GM12878 (cell line): Measurements from ENCODE around the gene FBXO17. TPM values are rescaled to one million over a fixed set of nuclear protein-coding genes. Genes with fewer than 3 reads are reported as not detected.

ENCODE experiments used
- ATAC-seq: fragments of 200-7000 bp; cut with Tn5 transposase; 3 replicates; pipeline ENCODE4 v1.9.1; 2020; ENCODE audit warnings: mild to moderate bottlenecking, moderate library complexity
- BruUV-seq: library from RNA; stranded (reverse); fragments of 400-500 nt; replicated peaks from 2 replicates; lab custom pipeline; 2021; lab: Mats Ljungman, UMichigan
- CTCF ChIA-PET: fragments of 300-600 bp; sonication (Branson Sonifier 250); formaldehyde crosslinking; extraction: SDS; loops from one replicate; lab custom pipeline; 2021; ENCODE audit warnings: inconsistent platforms; lab: Yijun Ruan, JAX
- POLR2A ChIA-PET: fragments of 350-600 bp; formaldehyde crosslinking; extraction: SDS; loops from one replicate; lab custom pipeline; 2021; ENCODE audit warnings: inconsistent platforms; lab: Charles Lee
- RAD21 ChIA-PET: fragments of 300-600 bp; sonication (Branson Sonifier 250); formaldehyde crosslinking; loops from one replicate; lab custom pipeline; 2023; ENCODE audit warnings: antibody characterized with exemption; ENCODE audit not compliant: unreplicated experiment; lab: Charles Lee
- SMC1A ChIA-PET: fragments of 300-600 bp; sonication (Branson Sonifier 250); formaldehyde crosslinking; loops from one replicate; lab custom pipeline; 2023; ENCODE audit not compliant: unreplicated experiment, uncharacterized antibody; lab: Charles Lee
- DNase-seq: peaks from one replicate; pipeline ENCODE4 v3.0.0-alpha.2; 2011; ENCODE audit warnings: low read depth, low spot score
- FAIRE-seq: peaks from 3 replicates; lab custom pipeline; 2011; peaks lifted over from hg19 to GRCh38; lab: Jason Lieb, UNC
- H2AFZ ChIP-seq: 2 replicates; pipeline ENCODE4 v1.6.0; 2011; ENCODE audit warnings: low read depth, low read length, control low read depth; ENCODE audit not compliant: control insufficient read depth
- H3K27ac ChIP-seq: 2 replicates; pipeline ENCODE4 v1.5.1; 2011; ENCODE audit warnings: control low read depth; ENCODE audit not compliant: control insufficient read depth, insufficient read depth
- H3K27me3 ChIP-seq, 2 experiments: replicated peaks in 1 of 2; 2 replicates each; pipeline versions ENCODE4 v1.6.0 to v1.6.1; 2011; ENCODE audit warnings: low read length in 1 of 2; ENCODE audit not compliant: control insufficient read depth in 2 of 2, insufficient read depth in 2 of 2
- H3K36me3 ChIP-seq, 2 experiments: 2 replicates each; pipeline ENCODE4 v1.5.1; 2011; ENCODE audit warnings: low read length in 1 of 2; ENCODE audit not compliant: control insufficient read depth in 2 of 2, insufficient read depth in 2 of 2
- H3K4me1 ChIP-seq: 2 replicates; pipeline ENCODE4 v1.6.1; 2011; ENCODE audit warnings: mild to moderate bottlenecking, low read length, moderate library complexity, mixed read lengths; ENCODE audit not compliant: control insufficient read depth, insufficient read depth
- H3K4me2 ChIP-seq: 2 replicates; pipeline ENCODE4 v1.6.0; 2011; ENCODE audit warnings: control low read depth; ENCODE audit not compliant: control insufficient read depth, insufficient read depth
- H3K4me3 ChIP-seq: fragments of 200-600 bp; sonication (generic); 2 replicates; pipeline ENCODE4 v1.5.1; 2016
- H3K79me2 ChIP-seq: 2 replicates; pipeline ENCODE4 v1.6.0; 2011; ENCODE audit warnings: low read length; ENCODE audit not compliant: control insufficient read depth, insufficient read depth
- H3K9ac ChIP-seq: 2 replicates; pipeline ENCODE4 v1.8.0; 2011; ENCODE audit warnings: low read length, control low read depth, mixed read lengths; ENCODE audit not compliant: control insufficient read depth, insufficient read depth
- H3K9me3 ChIP-seq: replicated peaks from 3 replicates; pipeline ENCODE4 v1.5.1; 2011; ENCODE audit warnings: mild to moderate bottlenecking, low read length; ENCODE audit not compliant: control insufficient read depth, insufficient read depth
- H4K20me1 ChIP-seq: 2 replicates; pipeline ENCODE4 v1.6.0; 2011; ENCODE audit not compliant: control insufficient read depth, insufficient read depth
- BACH1 ChIP-seq: fragments of 450-650 bp; IDR thresholded peaks from 2 replicates; pipeline ENCODE4 v1.6.1; 2017; ENCODE audit warnings: mild to moderate bottlenecking, borderline replicate concordance
- EGR1 ChIP-seq, 2 experiments: IDR thresholded peaks; 1 replicate in 1 of 2; 2 replicates in 1 of 2; pipeline ENCODE4 v1.6.1; 2011 to 2012; ENCODE audit warnings: low read depth in 2 of 2, low read length in 2 of 2, borderline replicate concordance in 1 of 2, mild to moderate bottlenecking in 1 of 2, moderate library complexity in 1 of 2
- GATAD2B ChIP-seq: fragments of 450-650 bp; conservative IDR thresholded peaks from 2 replicates; pipeline ENCODE4 v1.6.1; 2017; ENCODE audit warnings: low read depth, mild to moderate bottlenecking, moderate library complexity
- HDAC6 ChIP-seq: fragments of 200-600 bp; sonication (generic); IDR thresholded peaks from one replicate; pipeline ENCODE4 v1.8.0; 2017; ENCODE audit warnings: antibody characterized with exemption; ENCODE audit not compliant: unreplicated experiment
- PAX5 ChIP-seq: IDR thresholded peaks from 2 replicates; pipeline ENCODE4 v1.6.1; 2011; ENCODE audit warnings: low read depth, low read length, borderline replicate concordance
- PML ChIP-seq: IDR thresholded peaks from 2 replicates; pipeline ENCODE4 v1.6.1; 2012; ENCODE audit warnings: low read length, inconsistent platforms
- SIN3A ChIP-seq: IDR thresholded peaks from 2 replicates; pipeline ENCODE4 v1.6.1; 2012; ENCODE audit warnings: low read depth, low read length, improper control_type of control experiment
- SIX5 ChIP-seq: IDR thresholded peaks from 2 replicates; pipeline ENCODE4 v1.6.1; 2011; ENCODE audit warnings: mild to moderate bottlenecking, low read depth, low read length, moderate library complexity; ENCODE audit not compliant: severe bottlenecking
- SMAD5 ChIP-seq: IDR thresholded peaks from 2 replicates; pipeline ENCODE4 v1.6.1; 2016; ENCODE audit warnings: antibody characterized with exemption, low read depth
- SMARCA5 ChIP-seq: fragments of 450-650 bp; IDR thresholded peaks from 2 replicates; pipeline ENCODE4 v1.6.1; 2017; ENCODE audit warnings: mild to moderate bottlenecking
- SPI1 ChIP-seq: IDR thresholded peaks from 2 replicates; pipeline ENCODE4 v1.6.1; 2011; ENCODE audit warnings: low read depth, mild to moderate bottlenecking, low read length, moderate library complexity, borderline replicate concordance; ENCODE audit not compliant: insufficient read depth
- TAF1 ChIP-seq: IDR thresholded peaks from 2 replicates; pipeline ENCODE4 v1.6.1; 2011; ENCODE audit warnings: mild to moderate bottlenecking, low read depth, low read length, borderline replicate concordance
- TARDBP ChIP-seq: IDR thresholded peaks from 2 replicates; pipeline ENCODE4 v1.6.1; 2016; ENCODE audit warnings: borderline replicate concordance
- ZNF217 ChIP-seq: fragments of 450-650 bp; IDR thresholded peaks from 2 replicates; pipeline ENCODE4 v1.6.1; 2017; ENCODE audit warnings: antibody characterized with exemption, mild to moderate bottlenecking
- WGBS: methylation state at CpG from one replicate; pipeline ENCODE4 v1.1.6; 2016; ENCODE audit warnings: low lambda C conversion rate; ENCODE audit not compliant: insufficient replicate concordance, insufficient coverage; ENCODE audit errors: missing lambda C conversion rate; 5-methylcytosine and 5-hydroxymethylcytosine counted together
- in situ Hi-C: fragments of 300-500 bp; cut with MboI; formaldehyde crosslinking; loops from 9 replicates; pipeline ENCODE4 v1.14.3; 2018; ENCODE audit warnings: mixed read lengths
- intact Hi-C: fragments of 100-400 bp; cut with micrococcal nuclease; formaldehyde crosslinking; loops from one replicate; pipeline ENCODE4 v1.14.2; 2022; ENCODE audit not compliant: unreplicated experiment
- polyA plus RNA-seq, 11 experiments: library from polyadenylated mRNA; depleted of rRNA in 4 of 11; unstranded in 6 of 11; stranded (reverse) in 5 of 11; fragments of >200 nt; fragmentation: Nextera tagmentation in 4 of 11; fragmentation: Illumina TruSeq in 1 of 11; extraction: Ambion mirVana in 4 of 11; extraction: Trizol in 1 of 11; gene quantifications; 1 replicate in 1 of 11; 2 replicates in 10 of 11; pipeline versions ENCODE4 v1.2.1 to v1.2.3, GENCODE V29; 2011 to 2016; ENCODE audit warnings: inconsistent platforms in 2 of 11, missing spikeins in 2 of 11, low read depth in 1 of 11
- total RNA-seq, 4 experiments: library from RNA; depleted of rRNA in 3 of 4; stranded (reverse); fragments of >200 nt in 3 of 4; fragmentation: Illumina TruSeq in 1 of 4; extraction: Trizol in 1 of 4; gene quantifications; 2 replicates each; pipeline versions ENCODE4 v1.2.1 to v1.2.3, GENCODE V29; 2013 to 2021
- TF ChIP-seq, protein P1 (sequence below), 3 experiments: IDR thresholded peaks in 2 of 3; conservative IDR thresholded peaks in 1 of 3; 2 replicates each; pipeline ENCODE4 v1.5.1; 2011; ENCODE audit warnings: low read depth in 3 of 3, low read length in 3 of 3, mild to moderate bottlenecking in 3 of 3, control low read depth in 2 of 3, moderate library complexity in 2 of 3, inconsistent platforms in 1 of 3, mixed read lengths in 1 of 3; ENCODE audit not compliant: control insufficient read depth in 2 of 3, insufficient read depth in 1 of 3; ENCODE audit errors: extremely low read depth in 1 of 3
- TF ChIP-seq, protein P2 (sequence below): fragments of 450-650 bp; IDR thresholded peaks from 2 replicates; pipeline ENCODE4 v1.6.1; 2017; ENCODE audit warnings: mild to moderate bottlenecking, moderate library complexity
- TF ChIP-seq, protein P3 (sequence below): IDR thresholded peaks from 2 replicates; pipeline ENCODE4 v1.6.1; 2012; ENCODE audit warnings: low read depth, low read length, improper control_type of control experiment

Gene FBXO17
- total and polyA plus RNA-seq, 10 of the 15 experiments (the other 5 are each of a cell fraction or from before 2014, with no cell fraction given) = 2.2 to 11.1 (median 5.3) TPM

DNA sequence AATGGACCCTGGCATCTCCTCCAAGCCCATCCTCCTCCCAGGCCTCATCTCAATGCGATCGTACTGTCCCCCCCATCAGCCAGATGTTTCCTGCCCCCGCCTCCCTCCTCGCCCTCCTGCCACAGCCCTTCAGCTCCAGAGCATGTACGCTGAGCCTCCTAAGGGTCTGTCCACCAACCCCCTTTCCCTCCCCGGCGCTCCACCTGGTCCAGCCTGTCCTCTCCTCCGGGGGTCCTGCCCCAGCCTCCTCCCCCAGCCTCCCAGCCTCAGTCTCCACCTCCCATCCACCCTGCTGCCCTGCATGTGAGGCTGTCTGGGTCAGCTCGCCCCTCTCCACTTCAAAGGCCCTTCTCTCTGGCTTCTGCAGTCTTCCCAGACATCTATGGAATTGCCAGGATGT lies 80.6 kb downstream of the FBXO17 start (continued):
- TF ChIP-seq SIN3A (no peak), SMAD5 (no peak), PML (no peak), SMARCA5 (no peak)

DNA sequence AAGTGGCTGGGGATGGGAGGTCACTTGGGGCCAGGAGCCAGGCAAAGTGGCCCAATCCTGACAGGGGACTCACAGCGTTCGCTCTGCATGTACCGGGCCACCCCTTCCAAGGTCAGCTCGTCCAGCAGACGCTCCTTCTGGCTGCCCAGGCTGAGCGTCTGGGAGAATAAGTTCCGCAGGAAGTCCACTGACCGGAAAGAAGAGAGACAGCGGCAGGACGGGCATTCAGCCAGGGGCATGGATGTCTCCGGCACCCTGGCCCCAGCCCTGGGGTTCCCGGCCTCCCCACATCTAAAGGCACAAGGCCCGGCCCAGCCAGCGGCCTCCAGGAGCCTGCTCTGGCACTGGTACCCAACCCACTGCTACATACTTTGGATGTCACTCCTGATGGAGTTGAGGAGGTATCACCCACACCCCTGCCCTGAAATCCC lies 82.2 kb downstream of the FBXO17 start:
- CTCF ChIA-PET = interaction anchor here (0.9 kb wide), 1 partner anchor 1530 kb away, joined by 3 read pairs; no protein-coding TSS in a partner anchor
- TF ChIP-seq, protein P1, sequence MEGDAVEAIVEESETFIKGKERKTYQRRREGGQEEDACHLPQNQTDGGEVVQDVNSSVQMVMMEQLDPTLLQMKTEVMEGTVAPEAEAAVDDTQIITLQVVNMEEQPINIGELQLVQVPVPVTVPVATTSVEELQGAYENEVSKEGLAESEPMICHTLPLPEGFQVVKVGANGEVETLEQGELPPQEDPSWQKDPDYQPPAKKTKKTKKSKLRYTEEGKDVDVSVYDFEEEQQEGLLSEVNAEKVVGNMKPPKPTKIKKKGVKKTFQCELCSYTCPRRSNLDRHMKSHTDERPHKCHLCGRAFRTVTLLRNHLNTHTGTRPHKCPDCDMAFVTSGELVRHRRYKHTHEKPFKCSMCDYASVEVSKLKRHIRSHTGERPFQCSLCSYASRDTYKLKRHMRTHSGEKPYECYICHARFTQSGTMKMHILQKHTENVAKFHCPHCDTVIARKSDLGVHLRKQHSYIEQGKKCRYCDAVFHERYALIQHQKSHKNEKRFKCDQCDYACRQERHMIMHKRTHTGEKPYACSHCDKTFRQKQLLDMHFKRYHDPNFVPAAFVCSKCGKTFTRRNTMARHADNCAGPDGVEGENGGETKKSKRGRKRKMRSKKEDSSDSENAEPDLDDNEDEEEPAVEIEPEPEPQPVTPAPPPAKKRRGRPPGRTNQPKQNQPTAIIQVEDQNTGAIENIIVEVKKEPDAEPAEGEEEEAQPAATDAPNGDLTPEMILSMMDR (IDR thresholded peaks at IDR 0.05 in 2 of 3, conservative IDR thresholded peaks at IDR 0.05 in 1 of 3; ENCODE audit: control insufficient read depth in 2 of 3, extremely low read depth in 1 of 3, insufficient read depth in 1 of 3, low read depth in 3 of 3, low read length in 3 of 3) = no peak
- no peak for TF ChIP-seq GATAD2B
- TF ChIP-seq SPI1 = no peak
- no peak for TF ChIP-seq SIX5
- no peak for TF ChIP-seq TARDBP
- no peak for TF ChIP-seq PAX5
- TF ChIP-seq TAF1 = no peak
- TF ChIP-seq, protein P2, sequence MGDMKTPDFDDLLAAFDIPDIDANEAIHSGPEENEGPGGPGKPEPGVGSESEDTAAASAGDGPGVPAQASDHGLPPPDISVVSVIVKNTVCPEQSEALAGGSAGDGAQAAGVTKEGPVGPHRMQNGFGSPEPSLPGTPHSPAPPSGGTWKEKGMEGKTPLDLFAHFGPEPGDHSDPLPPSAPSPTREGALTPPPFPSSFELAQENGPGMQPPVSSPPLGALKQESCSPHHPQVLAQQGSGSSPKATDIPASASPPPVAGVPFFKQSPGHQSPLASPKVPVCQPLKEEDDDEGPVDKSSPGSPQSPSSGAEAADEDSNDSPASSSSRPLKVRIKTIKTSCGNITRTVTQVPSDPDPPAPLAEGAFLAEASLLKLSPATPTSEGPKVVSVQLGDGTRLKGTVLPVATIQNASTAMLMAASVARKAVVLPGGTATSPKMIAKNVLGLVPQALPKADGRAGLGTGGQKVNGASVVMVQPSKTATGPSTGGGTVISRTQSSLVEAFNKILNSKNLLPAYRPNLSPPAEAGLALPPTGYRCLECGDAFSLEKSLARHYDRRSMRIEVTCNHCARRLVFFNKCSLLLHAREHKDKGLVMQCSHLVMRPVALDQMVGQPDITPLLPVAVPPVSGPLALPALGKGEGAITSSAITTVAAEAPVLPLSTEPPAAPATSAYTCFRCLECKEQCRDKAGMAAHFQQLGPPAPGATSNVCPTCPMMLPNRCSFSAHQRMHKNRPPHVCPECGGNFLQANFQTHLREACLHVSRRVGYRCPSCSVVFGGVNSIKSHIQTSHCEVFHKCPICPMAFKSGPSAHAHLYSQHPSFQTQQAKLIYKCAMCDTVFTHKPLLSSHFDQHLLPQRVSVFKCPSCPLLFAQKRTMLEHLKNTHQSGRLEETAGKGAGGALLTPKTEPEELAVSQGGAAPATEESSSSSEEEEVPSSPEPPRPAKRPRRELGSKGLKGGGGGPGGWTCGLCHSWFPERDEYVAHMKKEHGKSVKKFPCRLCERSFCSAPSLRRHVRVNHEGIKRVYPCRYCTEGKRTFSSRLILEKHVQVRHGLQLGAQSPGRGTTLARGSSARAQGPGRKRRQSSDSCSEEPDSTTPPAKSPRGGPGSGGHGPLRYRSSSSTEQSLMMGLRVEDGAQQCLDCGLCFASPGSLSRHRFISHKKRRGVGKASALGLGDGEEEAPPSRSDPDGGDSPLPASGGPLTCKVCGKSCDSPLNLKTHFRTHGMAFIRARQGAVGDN = no peak
- TF ChIP-seq ZNF217 = no peak
- no peak for TF ChIP-seq EGR1 (IDR thresholded peaks at IDR 0.05; ENCODE audit: borderline replicate concordance in 1 of 2, low read depth in 2 of 2, low read length in 2 of 2)
- no peak for TF ChIP-seq HDAC6
- TF ChIP-seq, protein P3, sequence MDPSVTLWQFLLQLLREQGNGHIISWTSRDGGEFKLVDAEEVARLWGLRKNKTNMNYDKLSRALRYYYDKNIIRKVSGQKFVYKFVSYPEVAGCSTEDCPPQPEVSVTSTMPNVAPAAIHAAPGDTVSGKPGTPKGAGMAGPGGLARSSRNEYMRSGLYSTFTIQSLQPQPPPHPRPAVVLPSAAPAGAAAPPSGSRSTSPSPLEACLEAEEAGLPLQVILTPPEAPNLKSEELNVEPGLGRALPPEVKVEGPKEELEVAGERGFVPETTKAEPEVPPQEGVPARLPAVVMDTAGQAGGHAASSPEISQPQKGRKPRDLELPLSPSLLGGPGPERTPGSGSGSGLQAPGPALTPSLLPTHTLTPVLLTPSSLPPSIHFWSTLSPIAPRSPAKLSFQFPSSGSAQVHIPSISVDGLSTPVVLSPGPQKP = no peak
- no peak for TF ChIP-seq BACH1
- H3K36me3 ChIP-seq = no peaks in the 10 kb centered on the region; a peak in 1 of 4 replicates
- no peak overlapping the region for H3K4me2 ChIP-seq
- intact Hi-C loops = no loop called here
- in situ Hi-C loops = no loop called here
- no peak overlapping the region for H3K4me3 ChIP-seq
- H3K27me3 ChIP-seq = no peaks in the 10 kb centered on the region
- POLR2A ChIA-PET = no interaction called here
- H2AFZ ChIP-seq = no peak overlapping the region
- RAD21 ChIA-PET = no interaction called here
- SMC1A ChIA-PET = no interaction called here
- no peaks in the 10 kb centered on the region for H3K79me2 ChIP-seq
- WGBS = 90% methylated on average over 14 of the region's 14 CpGs
- peaks cover 3% of the 10 kb centered on the region for H3K4me1 ChIP-seq
- no peaks in the 10 kb centered on the region for H3K9me3 ChIP-seq
- ATAC-seq (no peak), DNase-seq (no peak), FAIRE-seq (no peak)
- H4K20me1 ChIP-seq = no peaks in the 10 kb centered on the region
- H3K9ac ChIP-seq = no peak overlapping the region
- BruUV-seq = no TSS peak
- no peak overlapping the region for H3K27ac ChIP-seq
